ENCODE data around the gene SLC12A9.

Gene SLC12A9

GRCh38 chr7:100884736-100885439, 32.4 kb downstream of the SLC12A9 start:
- Histone ChIP-seq H3K27me3 (no peaks in the 10 kb centered on the region), H3K36me3 (peaks cover 92% of the 10 kb centered on the region), H3K4me1 (peaks cover 7% of the 10 kb centered on the region; the same call in 1 of the 2 replicates), H3K4me3 (ENCODE audit: low read depth, low read length) (no peak overlapping the region), H3K9me3 (no peaks in the 10 kb centered on the region)
- no peak for DNase-seq
- no peak for TF ChIP-seq CTCF (IDR thresholded peaks at IDR 0.05; ENCODE audit: low read depth, low read length)

- H3K27me3 ChIP-seq: no peaks in the 10 kb centered on the region
- no peak for DNase-seq
- H3K4me3 ChIP-seq (ENCODE audit: low read depth, low read length): no peak overlapping the region
- H3K9me3 ChIP-seq: no peaks in the 10 kb centered on the region
- H3K36me3 ChIP-seq: peaks cover 85% of the 10 kb centered on the region
- no peak for TF ChIP-seq CTCF (IDR thresholded peaks at IDR 0.05; ENCODE audit: low read depth, low read length)
- peaks cover 7% of the 10 kb centered on the region; the same call in 1 of the 2 replicates for H3K4me1 ChIP-seq
These were observed 33.1 kb downstream of the SLC12A9 start for GRCh38 chr7:100885440-100886141.

GRCh38 chr7:100886142-100886935, 33.8 kb downstream of the SLC12A9 start:
- H3K9me3 ChIP-seq: no peaks in the 10 kb centered on the region
- H3K4me3 ChIP-seq (ENCODE audit: low read depth, low read length): no peak overlapping the region
- no peak for TF ChIP-seq CTCF (IDR thresholded peaks at IDR 0.05; ENCODE audit: low read depth, low read length)
- peaks cover 77% of the 10 kb centered on the region for H3K36me3 ChIP-seq
- DNase-seq: no peak
- no peaks in the 10 kb centered on the region for H3K27me3 ChIP-seq
- peaks cover 7% of the 10 kb centered on the region; the same call in 1 of the 2 replicates for H3K4me1 ChIP-seq

- Histone ChIP-seq H3K27me3 (no peaks in the 10 kb centered on the region), H3K4me1 (peaks cover 7% of the 10 kb centered on the region; the same call in 1 of the 2 replicates), H3K36me3 (peaks cover 71% of the 10 kb centered on the region), H3K4me3 (ENCODE audit: low read depth, low read length) (no peak overlapping the region), H3K9me3 (no peaks in the 10 kb centered on the region)
- DNase-seq: no peak
- no peak for TF ChIP-seq CTCF (IDR thresholded peaks at IDR 0.05; ENCODE audit: low read depth, low read length)
These were observed 34.5 kb downstream of the SLC12A9 start for GRCh38 chr7:100886936-100887515.

- Histone ChIP-seq H3K27me3 (no peaks in the 10 kb centered on the region), H3K9me3 (no peaks in the 10 kb centered on the region), H3K4me1 (peaks cover 7% of the 10 kb centered on the region; the same call in 1 of the 2 replicates), H3K4me3 (ENCODE audit: low read depth, low read length) (peak overlapping the region; percentile 85), H3K36me3 (peaks cover 66% of the 10 kb centered on the region)
- DNase-seq: peak; percentile 10
- no peak for TF ChIP-seq CTCF (IDR thresholded peaks at IDR 0.05; ENCODE audit: low read depth, low read length)
These were observed 35.2 kb downstream of the SLC12A9 start for GRCh38 chr7:100887516-100888290.

All from BE2C (cell line).